SJSA1 (cell line): ENCODE data around the gene ZNF175. TPM values are rescaled to one million over a fixed set of nuclear protein-coding genes. Genes with fewer than 3 reads are reported as not detected.

Experiments
- DNase-seq, 2 experiments: peaks; one replicate each; pipeline ENCODE4 v3.0.0-alpha.2; 2015 to 2020; ENCODE audit warnings: low spot score in 2 of 2, low read depth in 1 of 2
- H3K27ac ChIP-seq: fragments of 250-450 bp; sonication (Bioruptor Pico); 2 replicates; pipeline ENCODE4 v1.5.1; 2020; ENCODE audit warnings: mild to moderate bottlenecking, moderate library complexity
- H3K27me3 ChIP-seq: fragments of 250-450 bp; sonication (Bioruptor Pico); replicated peaks from 2 replicates; pipeline ENCODE4 v1.5.1; 2020; ENCODE audit warnings: mild to moderate bottlenecking, moderate library complexity
- H3K36me3 ChIP-seq: fragments of 250-450 bp; sonication (Bioruptor Pico); 2 replicates; pipeline ENCODE4 v1.5.1; 2020; ENCODE audit warnings: mild to moderate bottlenecking
- H3K4me1 ChIP-seq: fragments of 250-450 bp; sonication (Bioruptor Pico); replicated peaks from 2 replicates; pipeline ENCODE4 v1.6.1; 2021; ENCODE audit warnings: mild to moderate bottlenecking
- H3K4me3 ChIP-seq: fragments of 250-450 bp; sonication (Bioruptor Pico); 2 replicates; pipeline ENCODE4 v1.5.1; 2020; ENCODE audit warnings: mild to moderate bottlenecking
- H3K9me3 ChIP-seq: fragments of 250-450 bp; sonication (Bioruptor Pico); replicated peaks from 2 replicates; pipeline ENCODE4 v1.5.1; 2020; ENCODE audit warnings: mild to moderate bottlenecking
- total RNA-seq: library from RNA; depleted of rRNA; stranded (reverse); fragments of >200 nt; shearing (Covaris generic); gene quantifications from 2 replicates; pipeline ENCODE4 v1.2.3, GENCODE V29; 2014

Gene ZNF175
- total RNA-seq, 1 experiment from 2014 or later = 2.6 TPM

DNA sequence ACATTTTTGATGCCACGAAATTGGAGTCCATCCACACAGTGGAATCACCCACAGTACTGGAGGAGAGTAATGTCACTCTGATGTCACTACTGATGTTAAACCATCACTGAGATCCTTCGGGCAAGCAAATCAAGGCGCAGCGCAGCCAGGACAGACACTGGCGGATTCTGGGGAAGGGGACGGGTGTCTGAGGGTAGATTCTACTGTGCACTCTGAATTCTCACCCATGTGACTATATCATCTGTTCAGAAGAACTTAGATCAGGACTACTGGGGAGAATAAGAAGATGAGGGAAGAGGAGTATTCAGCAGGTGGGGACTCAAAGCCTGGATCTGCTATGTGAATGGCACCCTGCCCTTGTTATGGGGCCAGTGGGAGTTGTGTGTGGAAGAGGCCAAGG, 27.0 kb upstream of the ZNF175 start:
- Histone ChIP-seq H3K4me1 (no peaks in the 10 kb centered on the region), H3K27ac (no peak overlapping the region), H3K27me3 (0 out of 2 replicates have a peak, but pooled peaks cover 2% of the 10 kb centered on the region), H3K9me3 (no peaks in the 10 kb centered on the region), H3K4me3 (no peak overlapping the region), H3K36me3 (no peaks in the 10 kb centered on the region)
- DNase-seq = no peak

DNA sequence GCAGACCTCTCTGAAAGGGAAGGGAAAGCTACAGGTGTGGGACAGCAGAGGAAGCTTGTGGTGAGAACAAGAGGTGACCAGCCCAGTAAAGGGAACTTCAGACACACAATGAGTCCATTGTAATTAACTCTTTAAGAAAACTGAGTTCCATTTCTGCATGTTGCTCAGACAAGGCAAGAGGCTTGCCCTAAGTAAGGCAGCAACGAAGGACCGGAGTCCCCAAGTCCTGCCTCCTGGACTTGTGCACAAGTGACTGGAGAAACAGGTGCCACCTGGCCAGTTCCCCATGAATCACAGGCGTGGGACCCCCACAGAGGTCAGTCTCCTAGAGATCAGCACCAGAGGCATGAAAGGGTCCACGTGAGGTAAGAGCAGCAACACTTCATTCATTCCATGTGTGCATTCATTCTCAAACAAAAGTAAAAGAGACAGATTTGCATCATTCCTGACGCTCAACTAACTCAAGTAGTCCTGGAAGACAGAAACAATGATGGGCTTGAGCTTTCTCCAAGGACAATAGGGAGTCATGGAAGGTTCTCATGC, 24.9 kb upstream of the ZNF175 start:
- H3K27ac ChIP-seq = no peak overlapping the region
- H3K9me3 ChIP-seq = no peaks in the 10 kb centered on the region
- H3K4me3 ChIP-seq = no peak overlapping the region
- no peaks in the 10 kb centered on the region for H3K36me3 ChIP-seq
- H3K4me1 ChIP-seq = no peaks in the 10 kb centered on the region
- 0 out of 2 replicates have a peak, but pooled peaks cover 2% of the 10 kb centered on the region for H3K27me3 ChIP-seq
- DNase-seq = no peak

GRCh38 chr19:51546650-51547396, 24.3 kb upstream of the ZNF175 start:
- Histone ChIP-seq H3K27ac (no peak overlapping the region), H3K9me3 (no peaks in the 10 kb centered on the region), H3K4me1 (no peaks in the 10 kb centered on the region), H3K4me3 (no peak overlapping the region), H3K27me3 (0 out of 2 replicates have a peak, but pooled peaks cover 2% of the 10 kb centered on the region), H3K36me3 (no peaks in the 10 kb centered on the region)
- peak in 1 of 2 experiments; percentile 37 for DNase-seq

- Histone ChIP-seq H3K4me1 (no peaks in the 10 kb centered on the region), H3K4me3 (no peak overlapping the region), H3K27me3 (0 out of 2 replicates have a peak, but pooled peaks cover 2% of the 10 kb centered on the region), H3K9me3 (no peaks in the 10 kb centered on the region), H3K36me3 (no peaks in the 10 kb centered on the region), H3K27ac (no peak overlapping the region)
- DNase-seq = no peak
These were observed 23.5 kb upstream of the ZNF175 start for GRCh38 chr19:51547397-51548212.

DNA sequence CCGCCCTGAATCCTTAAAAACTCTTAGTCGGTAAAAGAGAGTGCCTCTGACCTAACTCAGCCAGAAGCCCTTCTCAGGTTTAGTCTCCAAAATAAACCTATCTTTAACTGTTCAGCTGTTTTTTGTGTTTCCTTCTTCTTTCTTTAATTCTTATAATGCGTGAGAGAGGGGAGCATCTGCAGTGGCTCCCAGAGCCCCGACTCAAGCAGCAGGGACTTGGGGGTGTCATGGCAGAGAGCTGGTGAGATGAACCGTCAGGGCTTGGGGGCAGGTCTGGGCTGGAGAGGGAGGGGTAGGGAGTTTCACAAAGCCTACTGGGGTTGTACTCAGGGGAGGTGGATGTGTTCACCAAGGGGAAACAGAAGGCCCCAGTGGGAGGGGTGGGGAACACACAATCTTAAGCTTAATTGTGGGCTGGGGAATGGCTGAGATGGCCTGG, 22.9 kb upstream of the ZNF175 start:
- DNase-seq = no peak
- Histone ChIP-seq H3K27ac (no peak overlapping the region), H3K4me3 (no peak overlapping the region), H3K36me3 (no peaks in the 10 kb centered on the region), H3K27me3 (0 out of 2 replicates have a peak, but pooled peaks cover 2% of the 10 kb centered on the region), H3K4me1 (no peaks in the 10 kb centered on the region), H3K9me3 (no peaks in the 10 kb centered on the region)

GRCh38 chr19:51548891-51549305, 22.2 kb upstream of the ZNF175 start:
- Histone ChIP-seq H3K27me3 (no peaks in the 10 kb centered on the region), H3K9me3 (no peaks in the 10 kb centered on the region), H3K27ac (no peak overlapping the region), H3K36me3 (no peaks in the 10 kb centered on the region), H3K4me1 (no peaks in the 10 kb centered on the region), H3K4me3 (no peak overlapping the region)
- DNase-seq = no peak

GRCh38 chr19:51549533-51550324, 21.4 kb upstream of the ZNF175 start:
- Histone ChIP-seq H3K4me3 (no peak overlapping the region), H3K27me3 (no peaks in the 10 kb centered on the region), H3K36me3 (no peaks in the 10 kb centered on the region), H3K27ac (no peak overlapping the region), H3K4me1 (no peaks in the 10 kb centered on the region), H3K9me3 (no peaks in the 10 kb centered on the region)
- DNase-seq = no peak

- DNase-seq = no peak
- Histone ChIP-seq H3K9me3 (no peaks in the 10 kb centered on the region), H3K27ac (no peak overlapping the region), H3K36me3 (no peaks in the 10 kb centered on the region), H3K4me3 (no peak overlapping the region), H3K27me3 (no peaks in the 10 kb centered on the region), H3K4me1 (no peaks in the 10 kb centered on the region)
These were observed 20.0 kb upstream of the ZNF175 start for GRCh38 chr19:51550848-51551672.

GRCh38 chr19:51551673-51552432, 19.2 kb upstream of the ZNF175 start:
- H3K27me3 ChIP-seq = no peaks in the 10 kb centered on the region
- no peak overlapping the region for H3K4me3 ChIP-seq
- H3K9me3 ChIP-seq = no peaks in the 10 kb centered on the region
- H3K4me1 ChIP-seq = no peaks in the 10 kb centered on the region
- DNase-seq = no peak
- H3K36me3 ChIP-seq = no peaks in the 10 kb centered on the region
- H3K27ac ChIP-seq = no peak overlapping the region

- Histone ChIP-seq H3K4me3 (no peak overlapping the region), H3K27me3 (no peaks in the 10 kb centered on the region), H3K9me3 (no peaks in the 10 kb centered on the region), H3K4me1 (no peaks in the 10 kb centered on the region), H3K27ac (no peak overlapping the region), H3K36me3 (no peaks in the 10 kb centered on the region)
- DNase-seq = no peak
These were observed 18.5 kb upstream of the ZNF175 start for GRCh38 chr19:51552608-51552995.

GRCh38 chr19:51552996-51553725, 17.9 kb upstream of the ZNF175 start:
- Histone ChIP-seq H3K9me3 (no peaks in the 10 kb centered on the region), H3K27ac (no peak overlapping the region), H3K4me1 (no peaks in the 10 kb centered on the region), H3K27me3 (no peaks in the 10 kb centered on the region), H3K36me3 (no peaks in the 10 kb centered on the region), H3K4me3 (no peak overlapping the region)
- DNase-seq = peak; percentile 31 to 60

DNA sequence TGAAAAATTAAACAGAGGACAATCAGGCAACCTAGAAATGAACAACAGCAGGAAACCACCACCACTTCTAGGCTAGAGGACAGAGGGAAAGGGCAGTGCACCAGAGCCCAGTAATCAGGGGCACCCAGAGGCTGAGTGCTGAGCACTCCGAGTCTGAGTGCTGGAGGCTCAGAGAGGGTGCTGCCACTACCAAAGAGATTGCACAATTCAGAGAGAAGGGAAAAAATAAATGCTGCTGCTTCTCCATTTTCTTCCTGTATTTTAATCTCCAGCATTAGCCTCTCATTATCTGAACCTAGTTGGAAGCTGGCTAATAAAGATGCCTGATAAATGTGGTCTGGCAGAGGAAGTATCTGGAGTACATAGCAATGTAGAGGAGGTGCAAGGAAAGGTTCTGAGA, 11.8 kb upstream of the ZNF175 start:
- no peaks in the 10 kb centered on the region for H3K27me3 ChIP-seq
- DNase-seq = no peak
- H3K27ac ChIP-seq = no peak overlapping the region
- H3K4me3 ChIP-seq = no peak overlapping the region
- no peaks in the 10 kb centered on the region for H3K4me1 ChIP-seq
- no peaks in the 10 kb centered on the region for H3K9me3 ChIP-seq
- no peaks in the 10 kb centered on the region for H3K36me3 ChIP-seq
